K562 (cell line): ENCODE data around the gene TSPYL6. TPM values are rescaled to one million over a fixed set of nuclear protein-coding genes. Genes with fewer than 3 reads are reported as not detected.

ENCODE experiments used
- ATAC-seq: fragments of 200-7000 bp; cut with Tn5 transposase; 3 replicates; pipeline ENCODE4 v1.9.1; 2020; ENCODE audit warnings: moderate library complexity
- BruUV-seq: library from RNA; stranded (reverse); fragments of 400-500 nt; replicated peaks from 2 replicates; lab custom pipeline; 2021; lab: Mats Ljungman, UMichigan
- CTCF ChIA-PET: fragments of 300-600 bp; formaldehyde crosslinking; extraction: SDS; loops from one replicate; lab custom pipeline; 2021; ENCODE audit warnings: low intra/inter-chr PET ratio; lab: Yijun Ruan, JAX
- POLR2A ChIA-PET: fragments of 300-600, 350-650 bp; sonication (Branson Sonifier 250); formaldehyde crosslinking; extraction: SDS; loops from one replicate; lab custom pipeline; 2021; ENCODE audit warnings: antibody characterized with exemption, inconsistent platforms; lab: Yijun Ruan, JAX
- DNase-seq, 4 experiments: peaks; one replicate each; pipeline versions ENCODE4 v3.0.0 to v3.0.0-alpha.2; 2011 to 2018; ENCODE audit warnings: low spot score in 3 of 4, mixed read lengths in 3 of 4; ENCODE audit errors: extremely low read depth in 1 of 4
- FAIRE-seq: peaks from 2 replicates; lab custom pipeline; 2011; peaks lifted over from hg19 to GRCh38; lab: Jason Lieb, UNC
- H2AFZ ChIP-seq: 2 replicates; pipeline ENCODE4 v1.6.0; 2011; ENCODE audit warnings: low read depth, low read length, control low read depth, inconsistent platforms
- H3K27ac ChIP-seq: fragments of 200-600 bp; 3 replicates; pipeline ENCODE4 v1.8.0; 2011; ENCODE audit warnings: low read depth, mild to moderate bottlenecking, control low read depth, inconsistent platforms, low read length, moderate library complexity, mixed read lengths; ENCODE audit errors: extremely low read depth
- H3K27me3 ChIP-seq, 2 experiments: fragments of 300-600 bp in 1 of 2; 2 replicates in 1 of 2; 3 replicates in 1 of 2; pipeline versions ENCODE4 v1.6.0 to v1.8.0; 2011; ENCODE audit warnings: inconsistent platforms in 2 of 2, low read length in 2 of 2, mild to moderate bottlenecking in 1 of 2, mixed read lengths in 1 of 2, moderate library complexity in 1 of 2; ENCODE audit not compliant: control insufficient read depth in 2 of 2, insufficient read depth in 2 of 2
- H3K36me3 ChIP-seq: fragments of 300-600 bp; 3 replicates; pipeline ENCODE4 v1.8.0; 2011; ENCODE audit warnings: mild to moderate bottlenecking, low read length, inconsistent platforms; ENCODE audit not compliant: control insufficient read depth, insufficient read depth
- H3K4me1 ChIP-seq, 2 experiments: fragments of 200-600 bp in 1 of 2; replicated peaks in 1 of 2; 2 replicates in 1 of 2; 3 replicates in 1 of 2; pipeline versions ENCODE4 v1.5.1 to v1.8.0; 2011; ENCODE audit warnings: inconsistent platforms in 2 of 2, low read length in 2 of 2, mild to moderate bottlenecking in 1 of 2, mixed read lengths in 1 of 2, moderate library complexity in 1 of 2; ENCODE audit not compliant: control insufficient read depth in 2 of 2, insufficient read depth in 2 of 2
- H3K4me2 ChIP-seq: 2 replicates; pipeline ENCODE4 v1.6.1; 2011; ENCODE audit warnings: low read length, control low read depth, inconsistent platforms, mixed read lengths; ENCODE audit not compliant: insufficient read depth
- H3K4me3 ChIP-seq: fragments of 200-600 bp; sonication (generic), shearing (Covaris generic); 2 replicates; pipeline ENCODE4 v1.5.1; 2016; ENCODE audit warnings: control low read depth, inconsistent platforms
- H3K79me2 ChIP-seq: fragments of 200-600 bp; 3 replicates; pipeline ENCODE4 v1.8.0; 2011; ENCODE audit warnings: low read length, inconsistent platforms; ENCODE audit not compliant: control insufficient read depth, insufficient read depth
- H3K9ac ChIP-seq, 2 experiments: 2 replicates each; pipeline versions ENCODE4 v1.6.0 to v1.6.1; 2011; ENCODE audit warnings: low read depth in 2 of 2, low read length in 2 of 2, control low read depth in 1 of 2, inconsistent platforms in 1 of 2, mild to moderate bottlenecking in 1 of 2, mixed read lengths in 1 of 2; ENCODE audit not compliant: insufficient read depth in 1 of 2
- H3K9me1 ChIP-seq: one replicate; pipeline ENCODE4 v1.6.0; 2011; ENCODE audit warnings: inconsistent platforms, mild to moderate bottlenecking, low read length, moderate library complexity; ENCODE audit not compliant: control insufficient read depth, insufficient read depth
- H3K9me3 ChIP-seq: replicated peaks from 2 replicates; pipeline ENCODE4 v1.5.1; 2011; ENCODE audit warnings: low read depth, low read length, inconsistent platforms; ENCODE audit not compliant: control insufficient read depth, insufficient read depth
- H4K20me1 ChIP-seq: replicated peaks from 2 replicates; pipeline ENCODE4 v1.6.1; 2011; ENCODE audit warnings: low read length, inconsistent platforms, mixed read lengths; ENCODE audit not compliant: control insufficient read depth, insufficient read depth
- C11orf30 ChIP-seq: fragments of 450-650 bp; IDR thresholded peaks from 2 replicates; pipeline ENCODE4 v1.6.1; 2016; ENCODE audit warnings: low read depth, mild to moderate bottlenecking
- ESRRB ChIP-seq: fragments of 250-450 bp; sonication (Bioruptor Pico); IDR thresholded peaks from 2 replicates; pipeline ENCODE4 v1.5.0; 2020; ENCODE audit warnings: mild to moderate bottlenecking, moderate library complexity, borderline replicate concordance
- EWSR1 ChIP-seq: fragments of 450-650 bp; IDR thresholded peaks from 2 replicates; pipeline ENCODE4 v1.6.1; 2018; ENCODE audit warnings: borderline replicate concordance, mild to moderate bottlenecking, low read depth, moderate library complexity; ENCODE audit not compliant: partially characterized antibody
- HDAC2 ChIP-seq: fragments of 450-650 bp; IDR thresholded peaks from 2 replicates; pipeline ENCODE4 v1.6.1; 2016; ENCODE audit warnings: mild to moderate bottlenecking
- HIVEP1 ChIP-seq: fragments of 250-450 bp; sonication (Bioruptor Pico); IDR thresholded peaks from 2 replicates; pipeline ENCODE4 v1.4.0; 2020; ENCODE audit warnings: mild to moderate bottlenecking
- MAFF ChIP-seq: IDR thresholded peaks from 2 replicates; pipeline ENCODE4 v1.6.1; 2012; ENCODE audit warnings: low read length, improper control_type of control experiment
- MAFG ChIP-seq: fragments of 450-650 bp; conservative IDR thresholded peaks from 2 replicates; pipeline ENCODE4 v1.6.1; 2016; ENCODE audit warnings: missing genetic modification characterization, missing compliant biosample characterization
- MAFK ChIP-seq: IDR thresholded peaks from 2 replicates; pipeline ENCODE4 v1.6.1; 2011; ENCODE audit warnings: low read length, improper control_type of control experiment
- NR1H2 ChIP-seq: sonication (generic); formaldehyde crosslinking; IDR thresholded peaks from 2 replicates; pipeline ENCODE4 v1.4.0; 2020; ENCODE audit warnings: mild to moderate bottlenecking, missing genetic modification reagents
- PKNOX1 ChIP-seq: fragments of 450-650 bp; IDR thresholded peaks from 2 replicates; pipeline ENCODE4 v1.6.1; 2016
- RBM15 ChIP-seq: fragments of 200-400 bp; formaldehyde crosslinking; IDR thresholded peaks from 2 replicates; pipeline ENCODE4 v1.6.1; 2018; ENCODE audit warnings: mild to moderate bottlenecking, low read length, moderate library complexity; ENCODE audit not compliant: insufficient read depth
- RCOR1 ChIP-seq, 2 experiments: IDR thresholded peaks; 2 replicates each; pipeline ENCODE4 v1.6.1; 2012; ENCODE audit warnings: low read depth in 2 of 2, low read length in 2 of 2, borderline replicate concordance in 1 of 2, improper control_type of control experiment in 1 of 2
- RUNX1 ChIP-seq: sonication (generic); IDR thresholded peaks from 2 replicates; pipeline ENCODE4 v1.6.1; 2016; ENCODE audit warnings: antibody characterized with exemption, low read depth
- TAF1 ChIP-seq: IDR thresholded peaks from 2 replicates; pipeline ENCODE4 v1.6.1; 2011; ENCODE audit warnings: mild to moderate bottlenecking, low read length, moderate library complexity; ENCODE audit not compliant: insufficient read depth, control insufficient read depth, severe bottlenecking; ENCODE audit errors: extremely low read depth
- TFE3 ChIP-seq: fragments of 450-650 bp; formaldehyde crosslinking; IDR thresholded peaks from 2 replicates; pipeline ENCODE4 v1.4.0; 2020; ENCODE audit warnings: mild to moderate bottlenecking, mixed read lengths
- ZMIZ1 ChIP-seq, 2 experiments: fragments of 150-350 bp in 1 of 2; IDR thresholded peaks; 2 replicates each; pipeline ENCODE4 v1.6.1; 2012 to 2016; ENCODE audit warnings: low read depth in 2 of 2, low read length in 2 of 2, mild to moderate bottlenecking in 1 of 2, moderate library complexity in 1 of 2
- ZNF316 ChIP-seq: fragments of 450-650 bp; IDR thresholded peaks from 2 replicates; pipeline ENCODE4 v1.6.1; 2016
- WGBS: fragments of 100-300 bp; shearing (Covaris generic); methylation state at CpG from one replicate; pipeline ENCODE4 v1.1.6; 2016; ENCODE audit warnings: low coverage, mixed read lengths; ENCODE audit not compliant: insufficient coverage; ENCODE audit errors: missing lambda C conversion rate; 5-methylcytosine and 5-hydroxymethylcytosine counted together
- in situ Hi-C: fragments of 300-500 bp; cut with MboI; formaldehyde crosslinking; loops from 4 replicates; pipeline ENCODE4 v1.15.0; 2018; ENCODE audit warnings: inconsistent platforms, mixed read lengths
- intact Hi-C: fragments of 100-400 bp; cut with micrococcal nuclease; formaldehyde crosslinking; loops from 2 replicates; pipeline ENCODE4 v1.14.2; 2022
- polyA plus RNA-seq, 8 experiments: library from polyadenylated mRNA; depleted of rRNA in 4 of 8; stranded (reverse) in 5 of 8; unstranded in 3 of 8; fragments of >200 nt; fragmentation: Nextera tagmentation in 2 of 8; fragmentation: Illumina TruSeq in 1 of 8; extraction: Ambion mirVana in 2 of 8; extraction: Trizol in 1 of 8; gene quantifications; 2 replicates each; pipeline versions ENCODE4 v1.2.1 to v1.2.3, GENCODE V29; 2011 to 2014; ENCODE audit warnings: inconsistent platforms in 1 of 8, missing spikeins in 1 of 8
- total RNA-seq, 7 experiments: library from RNA; depleted of rRNA in 6 of 7; stranded (reverse); fragments of >200 nt in 6 of 7; fragmentation: Illumina TruSeq in 2 of 7; extraction: Trizol in 2 of 7; gene quantifications; 2 replicates each; pipeline versions ENCODE4 v1.2.1 to v1.2.3, GENCODE V29; 2011 to 2021; ENCODE audit warnings: low replicate concordance in 1 of 7

The TSPYL6 gene
- total and polyA plus RNA-seq, 9 of the 15 experiments (the other 6 are each of a cell fraction or from before 2014, with no cell fraction given): 1.5 to 10.1 (median 7.6) TPM

- in situ Hi-C loops: no loop called here
- DNase-seq (no peak), ATAC-seq (no peak), FAIRE-seq (no peak)
- Histone ChIP-seq H3K9ac (no peak overlapping the region), H3K79me2 (no peaks in the 10 kb centered on the region), H3K36me3 (no peaks in the 10 kb centered on the region), H3K27me3 (no peaks in the 10 kb centered on the region), H3K4me1 (no peaks in the 10 kb centered on the region), H4K20me1 (no peaks in the 10 kb centered on the region), H3K27ac (no peak overlapping the region), H3K9me1 (no peaks in the 10 kb centered on the region), H3K4me3 (no peak overlapping the region), H3K9me3 (no peaks in the 10 kb centered on the region), H2AFZ (no peak overlapping the region), H3K4me2 (no peak overlapping the region)
- POLR2A ChIA-PET: interaction anchor here (0.6 kb wide), 1 partner anchor 909 kb away, joined by 4 read pairs; no protein-coding TSS in a partner anchor
- BruUV-seq: no TSS peak
- intact Hi-C loops: no loop called here
- CTCF ChIA-PET: no interaction called here
- WGBS: 3% methylated on average over 5 of the region's 5 CpGs
- TF ChIP-seq ZNF316 (peak; percentile 77), EWSR1 (no peak), ZMIZ1 (IDR thresholded peaks at IDR 0.05; ENCODE audit: low read depth in 2 of 2, low read length in 2 of 2) (no peak), RCOR1 (IDR thresholded peaks at IDR 0.05; ENCODE audit: borderline replicate concordance in 1 of 2, low read depth in 2 of 2, low read length in 2 of 2) (no peak), TFE3 (CRISPR knock-in tag) (no peak), HDAC2 (no peak), TAF1 (no peak), C11orf30 (peak; percentile 75), HIVEP1 (CRISPR knock-in tag) (no peak), MAFG (tag) (peak; percentile 79), NR1H2 (CRISPR knock-in tag) (no peak), MAFK (peak; percentile 71), ESRRB (CRISPR knock-in tag) (no peak), PKNOX1 (no peak), RUNX1 (no peak), RBM15 (no peak), MAFF (peak; percentile 37; the same call in 1 of the 2 replicates)
Observed at GRCh38 chr2:54298514-54298913, 42.5 kb upstream of the TSPYL6 start.
